HG03521 (cell line): ENCODE measurements around the gene RPS25.
"Not testable (repeated sequence)": the region's sequence is repeated elsewhere in the genome, so short reads cannot be mapped to it uniquely, and the experiment has no call there.

Experiments
- ATAC-seq: cut with Tn5 transposase; IDR thresholded peaks from one replicate; pipeline ENCODE4 v1.9.1; 2021; ENCODE audit warnings: mild to moderate bottlenecking, moderate library complexity; ENCODE audit not compliant: unreplicated experiment

The RPS25 gene

DNA sequence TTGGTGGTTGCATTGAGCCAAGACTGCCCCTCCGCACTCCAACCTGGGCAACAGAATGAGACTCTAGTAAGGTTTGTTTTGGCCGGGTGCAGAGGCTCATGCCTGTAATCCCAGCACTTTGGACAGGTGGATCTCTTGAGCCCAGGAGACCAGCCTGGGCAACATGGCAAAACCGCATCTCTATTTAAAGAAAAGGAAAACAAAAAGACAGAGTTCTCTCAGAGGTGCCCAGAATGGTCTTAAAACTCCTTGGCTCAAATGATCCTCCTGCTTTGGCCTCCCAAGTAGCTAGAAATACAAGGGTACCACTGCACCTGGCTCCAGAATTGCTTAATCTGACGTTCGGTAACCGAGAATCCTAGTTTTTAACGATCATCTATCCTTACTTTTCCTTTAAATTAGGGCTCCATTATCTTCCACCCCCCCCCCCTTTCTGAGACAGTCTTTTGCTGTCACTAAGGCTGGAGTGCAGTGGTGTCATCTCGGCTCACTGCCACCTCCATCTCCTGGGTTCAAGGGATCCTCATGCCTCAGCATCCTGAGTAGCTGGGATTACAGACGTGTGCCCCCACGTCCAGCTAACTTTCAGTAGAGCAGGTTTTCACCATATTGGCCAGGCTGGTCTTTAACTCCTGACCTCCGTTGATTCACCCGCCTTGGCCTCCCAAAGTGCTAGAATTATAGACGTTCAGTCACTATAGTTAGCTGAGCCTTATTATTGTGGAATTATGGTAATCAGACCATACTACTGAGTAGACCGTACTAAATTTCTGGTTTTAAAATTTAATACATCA, 1.7 kb downstream of the RPS25 start:
- no peak for ATAC-seq

DNA sequence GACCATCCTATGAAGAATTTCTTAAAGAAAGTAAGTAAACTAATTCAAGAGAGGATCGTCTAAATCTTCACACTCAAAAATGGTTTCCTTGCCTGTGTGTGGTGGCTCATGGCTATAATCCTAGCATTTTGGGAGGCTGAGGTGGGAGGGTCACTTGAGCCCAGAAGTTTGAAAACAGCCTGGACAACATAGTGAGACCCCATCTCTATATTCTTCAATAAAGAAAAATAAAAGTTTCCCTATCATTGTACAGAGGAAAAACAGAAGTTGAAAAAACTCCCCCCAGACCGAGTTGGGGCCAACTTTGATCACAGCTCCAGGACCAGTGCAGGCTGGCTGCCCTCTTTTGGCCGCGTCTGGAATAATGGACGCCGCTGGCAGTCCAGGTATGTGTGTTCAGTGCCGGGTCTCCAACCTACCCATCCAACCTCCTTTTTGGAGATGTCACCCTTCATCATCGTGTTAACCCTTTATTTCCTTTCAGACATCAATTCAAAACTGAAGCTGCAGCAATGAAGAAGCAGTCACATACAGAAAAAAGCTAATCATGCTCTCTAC, 3.0 kb downstream of the RPS25 start:
- ATAC-seq: no peak

DNA sequence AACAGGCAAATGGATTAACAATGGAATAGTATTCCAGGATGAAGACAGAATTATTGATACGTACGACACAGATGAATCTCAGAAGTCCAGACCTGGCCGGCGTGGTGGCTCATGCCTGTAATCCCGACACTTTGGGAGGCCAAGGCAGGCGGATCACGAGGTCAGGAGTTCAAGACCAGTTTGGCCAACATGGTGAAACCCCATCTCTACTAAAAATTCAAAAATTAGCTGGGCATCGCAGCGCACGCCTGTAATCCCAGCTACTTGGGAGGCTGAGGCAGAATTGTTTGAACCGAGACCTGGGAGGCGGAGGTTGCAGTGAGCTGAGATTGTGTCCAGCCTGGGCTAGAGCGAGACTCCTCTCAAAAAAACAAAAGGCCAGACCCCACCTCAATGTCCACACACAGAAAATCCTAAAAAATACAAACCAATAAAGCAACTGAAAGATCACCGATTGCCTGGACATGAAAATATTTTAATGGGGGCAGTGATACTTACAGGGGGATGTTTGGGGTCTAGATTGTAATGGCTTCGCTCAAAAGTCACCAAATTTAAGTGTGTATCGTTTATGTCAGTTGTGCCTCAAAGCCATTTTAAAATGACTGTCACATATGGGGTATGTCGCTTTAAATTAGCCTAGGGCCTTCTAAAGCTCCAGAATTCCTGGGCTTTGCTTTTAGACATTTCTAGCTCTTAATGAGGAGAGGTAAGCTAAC, 3.8 kb downstream of the RPS25 start:
- ATAC-seq: no peak

DNA sequence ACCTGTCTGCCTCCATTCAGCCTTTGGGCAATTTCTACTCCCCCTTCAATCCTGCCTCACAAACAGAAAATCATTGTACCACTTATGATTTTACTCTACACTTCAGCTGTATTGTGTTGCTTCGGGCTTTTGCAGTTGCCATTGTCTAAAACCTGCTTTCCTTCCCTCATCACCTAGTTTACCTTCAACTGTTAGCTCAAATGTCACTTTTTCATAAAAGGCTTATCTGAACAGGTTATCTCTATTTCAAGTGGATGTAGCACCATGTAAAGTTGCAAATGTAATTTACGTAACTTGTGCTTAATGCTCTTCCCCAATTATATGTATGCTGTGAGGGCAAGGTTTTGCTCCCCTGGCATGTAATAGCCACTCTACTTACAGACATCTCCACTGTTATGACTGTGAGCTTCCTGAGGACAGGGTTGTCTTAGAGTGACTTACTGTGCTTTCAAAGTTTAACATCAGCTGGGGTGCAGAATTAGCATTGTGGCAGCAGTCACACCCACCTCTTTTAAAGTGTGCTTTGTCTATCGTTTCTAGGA, 5.4 kb downstream of the RPS25 start:
- ATAC-seq: no peak

DNA sequence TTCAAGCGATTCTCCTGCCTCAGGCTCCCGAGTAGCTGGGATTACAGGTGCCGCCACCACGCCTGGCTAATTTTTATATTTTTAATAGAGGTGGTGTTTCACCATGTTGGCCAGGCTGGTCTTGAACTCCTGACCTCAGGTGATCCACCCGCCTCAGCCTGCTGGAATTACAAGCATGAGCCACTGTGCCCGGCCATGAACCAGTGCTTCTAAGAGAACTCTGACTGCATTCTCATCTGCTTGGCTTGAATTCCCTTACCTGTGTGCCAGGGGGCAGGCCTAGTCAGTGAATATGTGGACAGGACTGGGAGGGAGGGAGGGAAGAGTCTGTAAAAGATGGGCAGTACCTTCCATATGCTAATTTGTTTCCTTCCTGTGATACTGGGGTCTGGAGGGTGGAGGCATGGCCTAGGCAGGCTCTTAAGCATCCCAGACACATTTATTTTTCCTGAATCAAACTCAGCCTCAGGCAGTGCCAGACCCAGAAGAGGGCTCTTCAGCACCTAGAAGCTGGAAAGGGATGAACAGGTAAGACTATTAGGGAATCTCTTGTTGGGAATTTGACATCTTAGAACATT, 6.6 kb downstream of the RPS25 start:
- ATAC-seq: no peak

DNA sequence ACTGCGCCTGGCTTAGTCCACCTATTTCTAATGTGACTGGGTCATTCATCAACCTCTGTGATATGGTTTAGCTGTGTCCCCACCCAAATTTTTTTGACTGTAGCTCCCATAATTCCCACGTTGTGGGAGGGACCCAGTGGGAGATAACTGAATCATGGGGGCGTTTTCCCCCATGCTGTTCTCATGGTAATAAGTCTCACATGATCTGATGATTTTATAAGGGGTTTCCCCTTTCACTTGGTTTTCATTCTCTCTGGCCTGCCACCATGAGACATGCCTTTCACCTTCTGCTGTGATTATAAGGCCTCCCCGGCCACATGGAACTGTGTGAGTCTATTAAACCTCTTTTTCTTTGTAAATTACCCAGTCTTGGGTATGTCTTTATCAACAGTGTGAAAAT, 11.5 kb downstream of the RPS25 start:
- ATAC-seq: no peak

DNA sequence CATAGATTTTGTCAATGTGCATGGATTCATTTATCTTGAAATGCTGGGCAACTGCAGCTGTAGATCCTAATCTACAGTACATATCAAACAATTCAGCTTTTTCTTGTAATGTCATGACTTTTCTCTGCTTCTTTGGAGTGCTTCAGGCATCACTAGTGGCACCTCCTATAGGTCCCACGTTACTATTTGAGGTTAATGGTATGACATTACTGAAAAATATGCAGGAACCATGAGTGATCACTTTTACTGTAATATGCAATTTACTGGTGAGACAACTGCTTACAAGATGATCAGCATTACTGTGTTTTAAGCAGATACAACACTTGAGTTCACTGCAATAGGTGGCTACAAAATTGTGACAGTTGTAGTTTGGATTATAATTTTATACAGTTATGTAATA, 17.2 kb downstream of the RPS25 start:
- ATAC-seq: no peak

DNA sequence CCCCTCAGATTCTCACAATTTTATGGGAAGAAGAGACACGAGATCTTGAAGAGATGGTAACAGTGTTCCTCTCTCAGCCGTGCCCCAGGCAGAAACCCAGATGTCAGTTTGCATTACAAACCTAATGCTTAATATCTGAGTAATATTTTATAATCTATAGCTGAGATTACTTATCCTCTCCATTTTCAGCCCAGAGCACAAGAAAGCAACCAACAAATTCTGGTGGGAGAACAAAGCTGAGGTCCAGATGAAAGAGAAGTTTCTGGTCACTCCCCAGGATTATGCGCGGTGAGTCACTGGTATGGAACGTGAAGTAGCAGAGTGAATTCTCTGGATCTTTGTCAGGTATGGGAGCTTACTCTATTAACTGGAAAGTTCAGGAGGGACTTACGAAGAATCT, 19.3 kb downstream of the RPS25 start:
- ATAC-seq: no peak

DNA sequence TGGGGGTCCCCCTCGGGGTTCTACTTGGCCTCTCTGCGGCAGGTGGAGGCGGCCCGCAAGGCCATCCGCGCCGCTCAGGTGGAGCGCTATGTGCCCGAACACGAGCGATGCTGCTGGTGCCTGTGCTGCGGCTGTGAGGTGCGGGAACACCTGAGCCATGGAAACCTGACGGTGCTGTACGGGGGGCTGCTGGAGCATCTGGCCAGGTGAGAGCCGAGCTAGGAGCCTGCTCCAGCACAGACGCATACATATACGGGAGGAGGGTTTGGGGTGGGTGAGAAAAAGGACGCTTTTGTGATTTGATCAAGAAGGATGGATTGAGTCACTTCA, 19.8 kb downstream of the RPS25 start:
- ATAC-seq: peak; percentile 19

DNA sequence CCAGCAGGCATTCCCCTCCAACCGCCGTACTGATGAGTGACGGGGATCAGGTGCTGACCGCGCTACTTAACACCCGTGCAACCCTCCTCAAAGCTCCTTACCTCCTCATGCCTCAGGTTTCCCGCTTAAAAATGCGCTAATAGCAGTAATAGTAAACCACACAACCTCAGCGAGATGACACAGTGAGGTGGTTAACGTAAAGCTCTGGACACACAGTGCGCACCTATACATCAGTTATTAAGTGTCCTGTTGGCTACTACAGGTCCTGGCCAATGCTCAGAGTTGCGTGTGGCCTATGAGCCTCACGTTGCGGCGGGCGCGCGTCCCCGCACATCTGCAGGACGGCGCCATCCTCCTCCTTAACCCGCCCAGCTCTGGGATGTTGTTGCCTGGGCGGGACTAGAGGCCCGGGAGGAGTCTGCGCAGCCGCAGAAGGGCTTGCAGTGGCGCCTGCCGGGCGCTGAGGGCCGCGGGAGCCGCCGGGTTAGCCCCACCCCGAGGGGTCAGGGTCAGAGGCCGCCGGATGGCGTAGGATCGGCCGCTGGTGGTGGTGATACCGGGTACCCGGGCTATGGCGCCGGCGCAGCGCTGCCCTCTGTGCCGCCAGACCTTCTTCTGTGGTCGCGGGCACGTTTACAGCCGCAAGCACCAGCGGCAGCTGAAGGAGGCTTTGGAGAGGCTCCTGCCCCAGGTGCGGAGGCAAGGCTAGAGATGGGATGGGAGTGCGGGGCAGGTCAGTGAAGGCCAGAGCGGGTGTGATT, 20.3 kb downstream of the RPS25 start, which contains the start of gene CENATAC:
Gene CENATAC (plus strand): TSS at position 512 of the 761 bp plus-strand sequence. CDS start 60 bp downstream, at position 572.
- peak; percentile 89 for ATAC-seq

DNA sequence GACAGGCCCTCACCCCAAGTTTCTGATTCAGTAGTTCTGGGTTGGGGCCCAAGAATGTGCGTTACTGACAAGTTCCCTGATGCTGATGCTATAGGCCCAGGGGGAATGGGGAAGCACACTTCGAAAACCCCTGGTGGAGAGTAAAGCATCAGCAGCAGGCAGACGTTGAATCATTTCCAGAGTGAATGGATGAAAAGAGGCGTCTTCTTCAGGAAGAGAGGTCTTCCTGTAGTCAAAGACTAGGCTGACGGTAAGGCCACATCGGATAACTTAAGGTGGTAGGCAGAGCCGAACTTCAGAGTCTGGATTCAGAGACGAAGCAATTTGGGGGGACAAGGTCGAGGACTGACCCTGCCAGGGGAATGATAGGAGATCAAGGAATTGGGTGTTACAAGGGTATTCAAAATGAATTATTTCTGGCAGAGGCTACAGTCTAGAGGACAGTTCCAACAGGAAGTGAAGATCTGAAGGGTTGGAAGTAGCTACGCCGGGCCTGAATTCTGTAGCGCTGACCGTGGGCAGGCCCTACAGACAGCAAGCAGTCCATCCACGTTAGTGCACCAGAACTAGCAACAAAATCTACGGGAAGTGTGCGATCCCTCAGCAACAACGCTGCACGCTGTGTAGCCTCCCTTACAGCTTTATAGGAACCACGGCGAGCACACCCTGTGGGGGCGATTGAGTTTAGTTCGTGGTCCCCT, 21.1 kb downstream of the RPS25 start:
- peak; percentile 14 for ATAC-seq

DNA sequence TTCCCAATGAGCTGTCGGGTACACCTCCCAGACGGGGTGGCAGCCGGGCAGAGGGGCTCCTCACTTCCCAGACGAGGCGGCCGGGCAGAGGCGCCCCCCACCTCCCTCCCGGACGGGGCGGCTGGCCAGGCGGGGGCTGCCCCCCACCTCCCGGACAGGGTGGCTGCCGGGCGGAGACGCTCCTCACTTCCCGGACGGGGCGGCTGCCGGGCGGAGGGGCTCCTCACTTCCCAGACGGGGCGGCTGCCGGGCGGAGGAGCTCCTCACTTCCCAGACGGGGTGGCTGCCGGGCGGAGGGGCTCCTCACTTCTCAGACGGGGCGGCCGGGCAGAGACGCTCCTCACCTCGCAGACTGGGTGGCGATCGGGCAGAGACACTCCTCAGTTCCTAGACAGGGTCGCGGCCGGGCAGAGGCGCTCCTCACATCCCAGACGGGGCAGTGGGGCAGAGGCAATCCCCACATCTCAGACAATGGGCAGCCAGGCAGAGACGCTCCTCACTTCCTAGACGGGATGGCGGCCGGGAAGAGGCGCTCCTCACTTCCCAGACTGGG, 26.6 kb downstream of the RPS25 start:
- ATAC-seq: not testable (repeated sequence)

DNA sequence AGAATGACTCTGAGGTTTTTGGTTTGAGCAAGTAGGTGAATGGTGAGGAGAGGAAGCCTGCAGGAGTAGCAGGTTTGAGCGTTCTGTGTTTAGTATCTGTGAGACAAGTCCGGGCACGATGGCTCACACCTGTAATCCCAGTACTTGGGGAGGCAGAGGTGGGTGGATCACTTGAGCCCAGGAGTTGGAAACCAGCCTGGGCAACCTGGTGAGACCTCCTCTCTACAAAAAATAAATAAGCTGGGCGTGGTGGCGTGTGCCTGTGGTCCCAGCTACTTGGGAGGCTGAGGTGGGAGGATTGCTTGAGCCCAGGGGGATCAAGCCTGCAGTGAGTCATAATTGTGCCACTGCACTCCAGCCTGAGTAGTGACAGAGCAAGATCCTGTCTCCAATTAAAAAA, 29.9 kb downstream of the RPS25 start:
- ATAC-seq: no peak

DNA sequence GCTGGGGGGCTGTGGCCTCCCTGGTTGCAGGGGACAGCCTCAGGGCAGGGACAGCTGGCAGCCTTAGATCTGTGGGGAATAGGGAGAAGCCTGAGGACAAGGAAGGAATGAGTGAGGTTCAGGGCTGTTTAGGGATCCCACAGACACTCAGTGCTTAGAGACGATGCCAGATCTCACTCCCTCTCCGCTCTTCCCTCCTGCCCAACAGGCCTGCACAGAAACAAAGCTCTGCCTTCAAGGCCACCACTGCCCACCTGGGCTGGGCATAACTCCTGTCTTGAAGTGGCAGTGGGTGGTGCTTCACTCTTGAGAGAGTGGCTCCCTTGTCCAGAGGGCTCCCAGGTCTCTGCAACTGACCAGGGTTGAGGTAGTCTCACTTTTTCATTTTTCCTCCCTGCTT, 33.3 kb downstream of the RPS25 start:
- no peak for ATAC-seq

DNA sequence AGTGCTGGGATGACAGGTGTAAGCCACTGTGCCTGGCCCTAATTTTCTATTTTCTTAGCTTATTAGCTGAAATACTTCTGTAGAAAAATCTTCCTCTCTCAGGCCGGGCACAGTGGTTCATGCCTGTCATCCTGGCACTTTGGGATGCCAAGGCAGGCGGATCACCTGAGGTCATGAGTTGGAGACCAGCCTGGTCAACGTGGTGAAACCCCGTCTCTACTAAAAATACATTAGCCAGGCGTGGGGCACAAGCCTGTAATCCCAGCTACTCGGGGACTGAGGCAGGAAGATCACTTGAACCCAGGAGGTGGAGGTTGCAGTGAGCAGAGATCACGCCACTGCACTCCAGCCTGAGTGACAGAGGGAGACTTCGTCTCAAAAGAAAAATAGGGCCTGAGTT, 33.8 kb downstream of the RPS25 start:
- not testable (repeated sequence) for ATAC-seq

DNA sequence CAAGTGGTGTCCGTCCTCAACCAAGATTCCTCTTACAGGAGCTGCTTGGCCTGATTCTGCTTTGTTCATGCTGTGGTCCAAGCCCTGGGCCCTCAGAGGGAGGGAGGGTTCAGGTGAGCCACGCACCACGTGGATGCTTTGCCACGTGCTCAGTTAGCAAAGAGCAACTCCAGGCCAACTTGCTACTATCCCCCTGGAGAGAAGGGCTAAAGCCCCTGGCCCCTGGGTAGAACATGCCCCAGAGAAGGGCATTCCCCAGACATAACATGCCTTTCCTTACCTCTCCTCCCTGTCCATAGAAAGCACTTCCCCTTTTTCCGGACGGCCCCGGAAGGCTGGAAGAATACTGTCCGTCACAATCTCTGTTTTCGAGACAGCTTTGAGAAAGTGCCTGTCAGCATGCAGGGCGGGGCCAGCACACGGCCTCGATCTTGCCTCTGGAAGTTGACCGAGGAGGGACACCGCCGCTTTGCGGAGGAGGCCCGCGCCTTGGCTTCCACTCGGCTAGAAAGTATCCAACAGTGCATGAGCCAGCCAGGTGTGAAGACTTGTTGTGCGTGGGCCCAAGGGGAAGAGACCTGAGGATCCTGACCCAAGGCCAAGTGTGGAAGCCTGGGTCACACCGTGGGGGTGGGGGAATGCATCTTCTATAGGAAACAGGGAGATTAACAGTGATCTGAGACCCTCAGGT, 37.8 kb downstream of the RPS25 start:
- no peak for ATAC-seq

DNA sequence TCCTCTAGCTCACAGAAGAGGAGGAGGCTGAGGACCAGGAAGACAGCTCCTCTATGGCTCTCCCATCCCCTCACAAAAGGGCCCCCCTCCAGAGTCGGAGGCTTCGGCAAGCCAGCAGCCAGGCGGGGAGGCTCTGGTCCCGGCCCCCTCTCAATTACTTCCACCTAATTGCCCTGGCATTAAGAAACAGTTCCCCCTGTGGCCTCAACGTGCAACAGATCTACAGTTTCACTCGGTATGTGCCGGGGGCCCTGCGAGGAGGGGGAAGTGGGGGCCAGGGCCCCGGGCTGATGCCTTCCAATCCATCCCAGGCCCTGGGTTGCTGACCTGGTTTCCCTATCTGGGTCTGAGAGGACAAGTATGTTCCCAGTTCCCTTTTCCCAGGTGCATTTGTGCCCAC, 38.7 kb downstream of the RPS25 start:
- ATAC-seq: no peak

DNA sequence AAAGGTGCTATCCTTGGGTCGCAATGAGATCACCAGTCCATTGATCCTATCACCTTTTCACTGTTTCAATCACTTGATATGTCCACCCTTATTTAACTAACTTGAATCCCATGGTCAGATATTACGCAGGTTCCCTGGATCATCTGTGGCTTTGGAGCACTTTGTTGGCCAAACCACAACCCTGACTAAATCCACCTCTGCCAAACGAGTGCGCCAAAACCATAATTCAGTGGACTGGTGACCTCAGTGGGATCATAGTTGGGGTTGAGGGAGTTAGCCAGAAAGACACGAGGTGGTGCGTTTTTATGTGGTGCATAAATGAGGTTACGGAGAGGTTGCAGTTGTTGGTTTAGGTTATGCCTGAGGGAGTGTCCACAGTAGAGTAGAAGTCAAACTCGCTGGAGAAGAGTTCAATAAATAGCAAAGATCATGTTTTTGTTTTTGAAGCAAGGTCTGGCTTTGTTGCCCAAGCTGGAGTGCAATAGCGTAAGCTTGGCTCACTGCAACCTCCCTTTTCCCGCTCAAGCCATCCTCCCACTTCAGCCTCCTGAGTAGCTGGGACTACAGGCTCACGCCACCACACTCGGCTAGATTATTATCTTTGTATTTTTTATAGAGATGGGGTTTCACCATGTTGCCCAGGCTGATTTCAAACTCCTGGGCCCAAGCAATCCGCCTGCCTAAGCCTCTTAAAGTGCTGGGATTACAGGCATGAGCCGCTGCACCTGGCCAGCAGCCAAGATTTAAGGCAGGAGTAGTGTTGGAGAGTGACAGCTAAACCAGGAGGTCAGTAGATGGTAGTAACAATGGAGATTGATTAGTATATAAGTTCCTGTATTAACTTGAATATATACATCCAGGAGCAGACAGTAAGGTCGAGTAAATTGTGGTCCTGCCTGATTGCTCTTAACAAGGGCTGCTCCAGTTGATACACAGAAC, 42.1 kb downstream of the RPS25 start:
- ATAC-seq: no peak
